Keratinocyte (primary cell): Measurements from ENCODE around the gene LIN7B. TPM values are rescaled to one million over a fixed set of nuclear protein-coding genes. Genes with fewer than 3 reads are reported as not detected.

ENCODE experiments used
- DNase-seq: peaks from one replicate; pipeline ENCODE4 v3.0.0-alpha.2; 2011; ENCODE audit warnings: low read depth, missing footprints, low spot score
- FAIRE-seq: peaks from 2 replicates; lab custom pipeline; 2011; peaks lifted over from hg19 to GRCh38; lab: Jason Lieb, UNC
- H2AFZ ChIP-seq: 2 replicates; pipeline ENCODE4 v1.6.0; 2012; ENCODE audit warnings: low read length, control low read depth, inconsistent platforms; ENCODE audit not compliant: control insufficient read depth
- H3K27ac ChIP-seq: 2 replicates; pipeline ENCODE4 v1.5.1; 2011; ENCODE audit warnings: low read length; ENCODE audit not compliant: control insufficient read depth, insufficient read depth
- H3K27me3 ChIP-seq: 3 replicates; pipeline ENCODE4 v1.6.0; 2011; ENCODE audit warnings: low read length; ENCODE audit not compliant: control insufficient read depth, insufficient read depth; ENCODE audit errors: extremely low read depth
- H3K36me3 ChIP-seq, 2 experiments: 2 replicates in 1 of 2; 3 replicates in 1 of 2; pipeline ENCODE4 v1.5.1; 2011; ENCODE audit warnings: low read length in 2 of 2, mild to moderate bottlenecking in 1 of 2; ENCODE audit not compliant: control insufficient read depth in 2 of 2, insufficient read depth in 2 of 2; ENCODE audit errors: extremely low read depth in 1 of 2
- H3K4me1 ChIP-seq: 3 replicates; pipeline ENCODE4 v1.5.1; 2011; ENCODE audit warnings: low read length; ENCODE audit not compliant: control insufficient read depth, insufficient read depth; ENCODE audit errors: extremely low read depth
- H3K4me2 ChIP-seq: 3 replicates; pipeline ENCODE4 v1.6.0; 2011; ENCODE audit warnings: low read depth, low read length; ENCODE audit not compliant: control insufficient read depth, insufficient read depth; ENCODE audit errors: extremely low read depth
- H3K4me3 ChIP-seq, 3 experiments: fragments of 200-600 bp in 1 of 3; sonication (generic) in 1 of 3; 2 replicates in 2 of 3; 3 replicates in 1 of 3; pipeline ENCODE4 v1.5.1; 2011 to 2016; ENCODE audit warnings: low read length in 3 of 3, mild to moderate bottlenecking in 3 of 3, control low read depth in 2 of 3, inconsistent platforms in 1 of 3, low read depth in 1 of 3, mixed read lengths in 1 of 3, mixed run types in 1 of 3, moderate library complexity in 1 of 3; ENCODE audit not compliant: control insufficient read depth in 2 of 3, insufficient read depth in 2 of 3; ENCODE audit errors: extremely low read depth in 1 of 3
- H3K79me2 ChIP-seq: 2 replicates; pipeline ENCODE4 v1.6.0; 2012; ENCODE audit warnings: low read length; ENCODE audit not compliant: control insufficient read depth, insufficient read depth
- H3K9ac ChIP-seq: 3 replicates; pipeline ENCODE4 v1.6.0; 2011; ENCODE audit warnings: low read length; ENCODE audit not compliant: control insufficient read depth, insufficient read depth; ENCODE audit errors: extremely low read depth
- H3K9me1 ChIP-seq: 3 replicates; pipeline ENCODE4 v1.6.0; 2011; ENCODE audit warnings: low read length; ENCODE audit not compliant: control insufficient read depth, insufficient read depth; ENCODE audit errors: extremely low read depth
- H3K9me3 ChIP-seq: 2 replicates; pipeline ENCODE4 v1.5.1; 2012; ENCODE audit warnings: low read depth, low read length; ENCODE audit not compliant: control insufficient read depth
- H4K20me1 ChIP-seq: 3 replicates; pipeline ENCODE4 v1.6.0; 2011; ENCODE audit warnings: low read length; ENCODE audit not compliant: control insufficient read depth, insufficient read depth; ENCODE audit errors: extremely low read depth
- CTCF ChIP-seq, 3 experiments: IDR thresholded peaks in 1 of 3; conservative IDR thresholded peaks in 1 of 3; optimal IDR thresholded peaks in 1 of 3; 2 replicates in 2 of 3; 3 replicates in 1 of 3; pipeline versions ENCODE3 to v1.5.1; 2011; ENCODE audit warnings: low read length in 3 of 3, mild to moderate bottlenecking in 3 of 3, moderate library complexity in 2 of 3, control low read depth in 1 of 3, inconsistent platforms in 1 of 3; ENCODE audit not compliant: insufficient read depth in 2 of 3; ENCODE audit errors: extremely low read depth in 1 of 3
- EZH2 ChIP-seq: IDR thresholded peaks from one replicate; pipeline ENCODE4 v1.6.1; 2012; ENCODE audit warnings: inconsistent platforms, mild to moderate bottlenecking, low read length, moderate library complexity
- dilution Hi-C: fragments of 300-500 bp; cut with MboI; formaldehyde crosslinking; loops from one replicate; pipeline ENCODE4 v1.7.0; 2020; ENCODE audit warnings: low sequenced_read_pairs; ENCODE audit not compliant: extremely low pct_ligation_motif_present
- polyA plus RNA-seq, 5 experiments: library from polyadenylated mRNA; depleted of rRNA in 3 of 5; stranded (reverse) in 3 of 5; stranded (forward) in 1 of 5; unstranded in 1 of 5; fragments of >200 nt; gene quantifications; 1 replicate in 1 of 5; 2 replicates in 3 of 5; 3 replicates in 1 of 5; pipeline versions ENCODE4 v1.2.1 to v1.2.3, GENCODE V29; 2011 to 2012; ENCODE audit warnings: missing spikeins in 2 of 5, low read depth in 1 of 5, low replicate concordance in 1 of 5

Gene LIN7B
- polyA plus RNA-seq, 1 donor (not counting 4 experiments of a cell fraction or from before 2014, with no cell fraction given), result 1.6 TPM

GRCh38 chr19:49132974-49133609 lies 18.9 kb downstream of the LIN7B start:
- no peak for DNase-seq
- Histone ChIP-seq H3K9me1 (no peaks in the 10 kb centered on the region), H3K27me3 (no peaks in the 10 kb centered on the region), H3K4me2 (peak overlapping the region; percentile 12), H3K27ac (no peak overlapping the region), H3K9me3 (no peaks in the 10 kb centered on the region), H3K36me3 (no peaks in the 10 kb centered on the region), H3K79me2 (no peaks in the 10 kb centered on the region), H3K4me1 (peaks cover 4% of the 10 kb centered on the region), H2AFZ (no peak overlapping the region), H3K4me3 (no peak overlapping the region), H4K20me1 (no peaks in the 10 kb centered on the region), H3K9ac (no peak overlapping the region)
- FAIRE-seq, result no peak
- TF ChIP-seq EZH2 (no peak), CTCF (optimal IDR thresholded peaks at IDR 0.05 in 1 of 3, IDR thresholded peaks at IDR 0.05 in 1 of 3, conservative IDR thresholded peaks at IDR 0.05 in 1 of 3; ENCODE audit: extremely low read depth in 1 of 3, insufficient read depth in 2 of 3, low read length in 3 of 3) (no peak)
- dilution Hi-C loops, result no loop called here

- Histone ChIP-seq H3K4me2 (peak overlapping the region; percentile 12), H3K79me2 (no peaks in the 10 kb centered on the region), H2AFZ (no peak overlapping the region), H3K27me3 (no peaks in the 10 kb centered on the region), H3K4me1 (peaks cover 4% of the 10 kb centered on the region), H3K9me1 (no peaks in the 10 kb centered on the region), H4K20me1 (no peaks in the 10 kb centered on the region), H3K27ac (no peak overlapping the region), H3K9me3 (no peaks in the 10 kb centered on the region), H3K4me3 (no peak overlapping the region), H3K36me3 (no peaks in the 10 kb centered on the region), H3K9ac (no peak overlapping the region)
- no peak for FAIRE-seq
- TF ChIP-seq CTCF (optimal IDR thresholded peaks at IDR 0.05 in 1 of 3, IDR thresholded peaks at IDR 0.05 in 1 of 3, conservative IDR thresholded peaks at IDR 0.05 in 1 of 3; ENCODE audit: extremely low read depth in 1 of 3, insufficient read depth in 2 of 3, low read length in 3 of 3) (no peak), EZH2 (no peak)
- dilution Hi-C loops, result no loop called here
- no peak for DNase-seq
These were observed 19.7 kb downstream of the LIN7B start for GRCh38 chr19:49133621-49134454.
